PC-3 (cell line): ENCODE measurements around the gene LRIT1. TPM values are rescaled to one million over a fixed set of nuclear protein-coding genes. Genes with fewer than 3 reads are reported as not detected.

Experiments used
- ATAC-seq: fragments of 200-7000 bp; cut with Tn5 transposase; 2 replicates; pipeline ENCODE4 v1.9.1; 2020; ENCODE audit warnings: mild to moderate bottlenecking, moderate library complexity
- BruUV-seq: library from RNA; stranded (reverse); fragments of 400-500 nt; replicated peaks from 2 replicates; lab custom pipeline; 2021; lab: Mats Ljungman, UMichigan
- CTCF ChIA-PET: fragments of 300-600 bp; sonication (Branson Sonifier 250); formaldehyde crosslinking; loops from one replicate; lab custom pipeline; 2022; ENCODE audit warnings: antibody characterized with exemption; lab: Charles Lee
- POLR2A ChIA-PET: fragments of 300-600 bp; sonication (Branson Sonifier 250); formaldehyde crosslinking; loops from one replicate; lab custom pipeline; 2022; ENCODE audit warnings: antibody characterized with exemption; ENCODE audit not compliant: unreplicated experiment; lab: Charles Lee
- DNase-seq: peaks from one replicate; pipeline ENCODE4 v3.0.0-alpha.2; 2015
- H2AFZ ChIP-seq: fragments of 300-600 bp; sonication (generic); 2 replicates; pipeline ENCODE4 v1.6.0; 2016; ENCODE audit warnings: antibody characterized with exemption, low read length
- H3F3A ChIP-seq: fragments of 300-600 bp; sonication (generic); one replicate; pipeline ENCODE4 v1.6.0; 2017; ENCODE audit warnings: antibody characterized with exemption, low read length, control low read depth, mild to moderate bottlenecking; ENCODE audit not compliant: unreplicated experiment
- H3K27ac ChIP-seq: fragments of 300-600 bp; sonication (generic); 2 replicates; pipeline ENCODE4 v1.5.1; 2016; ENCODE audit warnings: mild to moderate bottlenecking, low read length
- H3K27me3 ChIP-seq: fragments of 300-600 bp; sonication (generic); 2 replicates; pipeline ENCODE4 v1.6.1; 2016; ENCODE audit warnings: low read length, mixed read lengths
- H3K36me3 ChIP-seq: fragments of 300-600 bp; sonication (generic); 2 replicates; pipeline ENCODE4 v1.6.1; 2016; ENCODE audit warnings: low read depth, mixed run types, low read length, mixed read lengths
- H3K4me1 ChIP-seq: fragments of 300-600 bp; sonication (generic); 2 replicates; pipeline ENCODE4 v1.5.1; 2016; ENCODE audit warnings: low read length; ENCODE audit not compliant: insufficient read depth
- H3K4me2 ChIP-seq: fragments of 300-600 bp; sonication (generic); 2 replicates; pipeline ENCODE4 v1.6.0; 2016; ENCODE audit warnings: low read length
- H3K4me3 ChIP-seq: fragments of 300-600 bp; sonication (generic); 2 replicates; pipeline ENCODE4 v1.5.1; 2016; ENCODE audit warnings: mild to moderate bottlenecking, low read length, mixed read lengths
- H3K79me2 ChIP-seq: fragments of 300-600 bp; sonication (generic); 2 replicates; pipeline ENCODE4 v1.6.1; 2017; ENCODE audit warnings: low read length, mixed read lengths
- H3K9ac ChIP-seq: fragments of 300-600 bp; sonication (generic); 2 replicates; pipeline ENCODE4 v1.6.0; 2016; ENCODE audit warnings: mild to moderate bottlenecking, low read length
- H3K9me2 ChIP-seq: fragments of 300-600 bp; sonication (generic); replicated peaks from 2 replicates; pipeline ENCODE4 v1.6.1; 2016; ENCODE audit warnings: mixed run types, low read length, mixed read lengths
- H3K9me3 ChIP-seq: fragments of 300-600 bp; sonication (generic); 2 replicates; pipeline ENCODE4 v1.6.1; 2016; ENCODE audit warnings: low read length, mixed read lengths
- H4K20me1 ChIP-seq: fragments of 300-600 bp; sonication (generic); 2 replicates; pipeline ENCODE4 v1.6.1; 2016; ENCODE audit warnings: low read length, mixed read lengths
- EZH2 ChIP-seq: fragments of 300-600 bp; sonication (generic); IDR thresholded peaks from one replicate; pipeline ENCODE4 v1.6.1; 2017; ENCODE audit warnings: antibody characterized with exemption, mild to moderate bottlenecking, low read length; ENCODE audit not compliant: unreplicated experiment
- EZH2phosphoT487 ChIP-seq: fragments of 300-600 bp; sonication (generic); IDR thresholded peaks from 2 replicates; pipeline ENCODE4 v1.6.1; 2018; ENCODE audit warnings: mild to moderate bottlenecking, antibody characterized with exemption, low read length, borderline replicate concordance
- intact Hi-C: fragments of 100-400 bp; cut with micrococcal nuclease; formaldehyde crosslinking; loops from 2 replicates; pipeline ENCODE4 v1.9.0; 2023
- total RNA-seq: library from RNA; depleted of rRNA; stranded (reverse); fragments of >200 nt; gene quantifications from 2 replicates; pipeline ENCODE4 v1.2.3, GENCODE V29; 2014
- TF ChIP-seq, protein P1 (sequence below): fragments of 300-600 bp; sonication (generic); conservative IDR thresholded peaks from 2 replicates; pipeline ENCODE4 v1.5.1; 2017; ENCODE audit warnings: antibody characterized with exemption, low read depth, mild to moderate bottlenecking, low read length

The LRIT1 gene
- total RNA-seq, 1 experiment from 2014 or later: not detected

DNA sequence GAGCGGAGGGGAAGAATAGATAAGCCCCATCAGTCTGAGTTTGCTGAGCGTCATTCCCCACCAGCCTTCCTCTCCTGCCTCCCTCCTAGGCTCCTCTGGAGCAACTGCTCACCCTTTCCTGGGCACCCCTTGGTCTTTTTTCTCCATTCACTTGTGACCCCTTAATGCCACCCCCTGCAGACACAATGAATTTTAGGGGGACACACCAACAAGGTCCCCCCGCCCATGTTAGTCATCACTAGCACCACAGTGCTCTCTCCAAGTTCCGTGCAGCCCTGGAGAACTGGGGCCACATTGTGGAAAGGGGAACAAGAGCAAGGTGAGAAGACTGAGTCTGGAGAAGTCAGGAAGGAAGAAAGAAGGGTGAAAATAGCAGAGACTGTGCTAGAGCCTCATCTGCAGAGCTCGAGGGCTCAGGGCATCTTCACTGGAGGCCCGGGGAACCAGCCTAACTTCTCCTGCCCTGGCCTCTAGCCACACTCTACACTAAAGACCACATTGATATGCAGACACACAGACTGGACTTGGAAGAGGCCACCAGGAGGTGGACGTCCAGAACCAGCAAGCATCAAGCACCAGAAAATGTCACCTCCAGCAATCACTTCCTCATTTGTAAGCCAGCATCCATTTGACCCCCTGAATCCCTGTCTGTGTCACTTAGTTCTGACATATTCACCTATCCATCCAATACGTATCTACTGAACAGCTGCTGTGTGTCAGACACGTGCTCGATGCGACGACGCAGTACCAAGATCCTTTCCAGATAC is 21.0 kb upstream of the LRIT1 start:
- no TSS peak for BruUV-seq
- Histone ChIP-seq H3K4me1 (peaks cover 4% of the 10 kb centered on the region; the same call in 1 of the 2 replicates), H3K27me3 (0 out of 2 replicates have a peak, but pooled peaks cover 6% of the 10 kb centered on the region), H3K4me3 (no peak overlapping the region), H3K27ac (no peak overlapping the region), H3K9me2 (no peaks in the 10 kb centered on the region), H3K36me3 (no peaks in the 10 kb centered on the region), H3K4me2 (no peak overlapping the region), H3F3A (no peaks in the 10 kb centered on the region), H2AFZ (no peak overlapping the region), H3K9ac (no peak overlapping the region), H4K20me1 (no peaks in the 10 kb centered on the region), H3K9me3 (no peaks in the 10 kb centered on the region), H3K79me2 (no peaks in the 10 kb centered on the region)
- TF ChIP-seq, protein P1, sequence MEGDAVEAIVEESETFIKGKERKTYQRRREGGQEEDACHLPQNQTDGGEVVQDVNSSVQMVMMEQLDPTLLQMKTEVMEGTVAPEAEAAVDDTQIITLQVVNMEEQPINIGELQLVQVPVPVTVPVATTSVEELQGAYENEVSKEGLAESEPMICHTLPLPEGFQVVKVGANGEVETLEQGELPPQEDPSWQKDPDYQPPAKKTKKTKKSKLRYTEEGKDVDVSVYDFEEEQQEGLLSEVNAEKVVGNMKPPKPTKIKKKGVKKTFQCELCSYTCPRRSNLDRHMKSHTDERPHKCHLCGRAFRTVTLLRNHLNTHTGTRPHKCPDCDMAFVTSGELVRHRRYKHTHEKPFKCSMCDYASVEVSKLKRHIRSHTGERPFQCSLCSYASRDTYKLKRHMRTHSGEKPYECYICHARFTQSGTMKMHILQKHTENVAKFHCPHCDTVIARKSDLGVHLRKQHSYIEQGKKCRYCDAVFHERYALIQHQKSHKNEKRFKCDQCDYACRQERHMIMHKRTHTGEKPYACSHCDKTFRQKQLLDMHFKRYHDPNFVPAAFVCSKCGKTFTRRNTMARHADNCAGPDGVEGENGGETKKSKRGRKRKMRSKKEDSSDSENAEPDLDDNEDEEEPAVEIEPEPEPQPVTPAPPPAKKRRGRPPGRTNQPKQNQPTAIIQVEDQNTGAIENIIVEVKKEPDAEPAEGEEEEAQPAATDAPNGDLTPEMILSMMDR: no peak
- TF ChIP-seq EZH2phosphoT487 (no peak), EZH2 (no peak)
- ATAC-seq (no peak), DNase-seq (no peak)
- CTCF ChIA-PET: no interaction called here
- POLR2A ChIA-PET: no interaction called here
- intact Hi-C loops: no loop called here

DNA sequence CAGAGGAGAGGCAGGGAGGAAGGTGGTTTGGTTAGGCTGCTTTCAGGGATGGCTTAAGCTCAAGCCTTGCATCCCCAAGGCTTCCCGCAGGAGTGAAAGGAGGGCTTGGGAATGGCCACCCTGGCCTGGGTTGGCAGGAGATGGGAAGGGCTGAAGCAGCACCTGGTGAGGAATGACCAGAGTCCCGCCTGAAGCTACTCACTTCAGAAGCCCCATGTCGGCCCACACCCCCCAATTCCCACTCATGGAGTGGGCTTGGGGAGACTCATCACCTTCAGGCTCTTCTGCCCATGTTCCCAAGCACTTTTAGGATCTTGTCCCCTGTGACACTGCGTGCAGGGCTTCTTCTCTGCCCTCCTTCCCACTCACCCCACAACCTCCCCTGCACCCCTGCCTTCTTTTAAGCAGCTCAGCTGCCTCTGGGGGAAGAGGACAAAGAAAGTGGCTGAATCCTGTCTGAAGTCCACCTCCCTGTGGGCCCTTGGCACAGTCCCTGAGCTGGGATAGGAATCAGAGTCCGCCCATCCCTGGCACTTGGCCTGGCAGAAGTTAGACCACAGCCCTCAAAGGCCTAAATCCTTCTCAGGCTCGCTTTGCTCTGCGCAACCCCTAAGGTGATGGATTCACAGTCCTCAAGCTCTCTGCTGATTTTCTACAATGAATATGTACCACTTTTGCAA is 20.0 kb upstream of the LRIT1 start:
- Histone ChIP-seq H3K27me3 (0 out of 2 replicates have a peak, but pooled peaks cover 6% of the 10 kb centered on the region), H3K9ac (no peak overlapping the region), H3K9me3 (no peaks in the 10 kb centered on the region), H4K20me1 (no peaks in the 10 kb centered on the region), H3K36me3 (no peaks in the 10 kb centered on the region), H3K4me2 (no peak overlapping the region), H3F3A (no peaks in the 10 kb centered on the region), H3K4me1 (peaks cover 4% of the 10 kb centered on the region; the same call in 1 of the 2 replicates), H3K4me3 (no peak overlapping the region), H3K9me2 (no peaks in the 10 kb centered on the region), H3K27ac (no peak overlapping the region), H2AFZ (no peak overlapping the region), H3K79me2 (no peaks in the 10 kb centered on the region)
- no TSS peak for BruUV-seq
- no peak for ATAC-seq
- DNase-seq: no peak
- TF ChIP-seq, protein P1: no peak
- TF ChIP-seq EZH2phosphoT487: no peak
- TF ChIP-seq EZH2: no peak
- ChIA-PET POLR2A (no interaction called here), CTCF (no interaction called here)
- intact Hi-C loops: no loop called here
